ENCODE results near the gene DNAJC15. TPM values are rescaled to one million over a fixed set of nuclear protein-coding genes. Genes with fewer than 3 reads are reported as not detected.

Gene DNAJC15
- total RNA-seq, 1 experiment from 2014 or later: 36.8 TPM

DNA sequence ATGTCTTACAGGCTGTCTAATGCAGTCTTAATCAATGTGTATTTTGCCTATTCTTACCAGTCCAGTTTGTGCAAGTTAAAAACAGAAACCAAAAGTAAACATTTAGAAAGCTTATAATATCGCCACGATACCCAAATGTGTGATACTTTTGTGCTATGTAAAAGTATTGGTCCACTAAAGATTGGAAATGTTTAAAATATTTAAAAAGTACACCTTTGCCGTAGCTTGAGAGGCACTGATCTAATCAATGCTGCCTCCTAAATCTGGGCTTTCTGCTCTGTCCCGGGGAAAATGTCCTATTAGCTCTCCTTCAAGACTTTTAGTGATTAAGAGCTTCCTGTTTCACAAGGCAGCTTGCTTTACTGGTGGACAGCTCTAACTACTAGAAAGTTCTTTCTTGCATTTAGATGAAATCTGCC is 64.7 kb downstream of the DNAJC15 start:
- H3K36me3 ChIP-seq: no peaks in the 10 kb centered on the region; the same call in none of the 2 replicates
- no peaks in the 10 kb centered on the region for H3K27me3 ChIP-seq
- no peaks in the 10 kb centered on the region; the same call in 1 of the 2 replicates for H3K9me3 ChIP-seq
- no peak for DNase-seq
- H3K4me3 ChIP-seq: no peak overlapping the region

DNA sequence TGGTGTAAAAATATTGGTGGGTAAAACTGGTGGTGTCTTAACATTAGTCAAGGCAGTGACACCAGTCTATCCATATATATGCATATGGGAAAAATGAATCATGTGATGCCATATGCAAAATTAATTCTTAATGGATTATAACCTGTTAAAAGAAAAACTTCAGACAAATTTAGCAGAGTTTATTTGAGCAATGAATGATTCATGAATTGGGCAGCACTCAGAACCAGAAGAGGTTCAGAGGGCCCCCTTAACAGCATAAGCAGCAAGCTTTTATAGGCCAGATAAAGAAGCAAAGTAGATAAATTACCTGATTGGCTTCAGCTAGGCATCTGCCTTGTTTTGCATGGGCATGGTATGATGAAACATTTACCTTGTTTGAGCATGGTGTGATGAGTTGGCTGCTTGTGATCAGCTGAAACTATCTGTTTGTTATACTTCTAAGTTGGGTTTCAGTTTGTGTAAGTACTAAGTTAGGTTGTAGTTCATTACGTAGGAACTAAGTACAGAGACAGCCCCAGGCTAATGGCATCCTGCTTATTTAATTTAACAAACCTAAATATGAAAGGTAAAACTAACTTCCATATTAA is 66.6 kb downstream of the DNAJC15 start:
- H3K4me3 ChIP-seq: no peak overlapping the region
- DNase-seq: no peak

DNA sequence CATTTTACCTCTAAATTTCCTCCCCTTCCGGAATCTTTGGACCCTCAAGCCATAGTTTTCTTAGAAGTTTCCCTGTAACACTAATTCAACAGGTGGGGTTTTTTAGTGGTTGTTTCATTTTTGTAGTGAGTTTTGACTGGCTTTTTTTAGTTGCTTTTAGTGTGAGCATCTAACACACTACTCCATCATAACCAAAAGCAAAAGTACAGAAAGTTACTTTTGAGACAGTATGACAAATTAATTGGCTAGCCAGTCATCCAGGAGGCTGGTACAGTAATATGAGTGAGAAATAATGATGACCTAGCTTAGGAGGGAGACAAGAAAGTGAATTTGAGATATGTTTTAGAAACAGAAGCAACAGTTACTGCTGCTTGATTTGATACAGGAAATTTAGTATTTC is 71.5 kb downstream of the DNAJC15 start:
- Histone ChIP-seq H3K36me3 (no peaks in the 10 kb centered on the region), H3K27me3 (no peaks in the 10 kb centered on the region), H3K9me3 (no peaks in the 10 kb centered on the region), H3K4me3 (no peak overlapping the region)
- DNase-seq: no peak

More for the DNA sequence above, 66.6 kb downstream of the DNAJC15 start:
- Histone ChIP-seq H3K27me3 (no peaks in the 10 kb centered on the region), H3K36me3 (no peaks in the 10 kb centered on the region; the same call in none of the 2 replicates), H3K9me3 (no peaks in the 10 kb centered on the region; the same call in 1 of the 2 replicates)

DNA sequence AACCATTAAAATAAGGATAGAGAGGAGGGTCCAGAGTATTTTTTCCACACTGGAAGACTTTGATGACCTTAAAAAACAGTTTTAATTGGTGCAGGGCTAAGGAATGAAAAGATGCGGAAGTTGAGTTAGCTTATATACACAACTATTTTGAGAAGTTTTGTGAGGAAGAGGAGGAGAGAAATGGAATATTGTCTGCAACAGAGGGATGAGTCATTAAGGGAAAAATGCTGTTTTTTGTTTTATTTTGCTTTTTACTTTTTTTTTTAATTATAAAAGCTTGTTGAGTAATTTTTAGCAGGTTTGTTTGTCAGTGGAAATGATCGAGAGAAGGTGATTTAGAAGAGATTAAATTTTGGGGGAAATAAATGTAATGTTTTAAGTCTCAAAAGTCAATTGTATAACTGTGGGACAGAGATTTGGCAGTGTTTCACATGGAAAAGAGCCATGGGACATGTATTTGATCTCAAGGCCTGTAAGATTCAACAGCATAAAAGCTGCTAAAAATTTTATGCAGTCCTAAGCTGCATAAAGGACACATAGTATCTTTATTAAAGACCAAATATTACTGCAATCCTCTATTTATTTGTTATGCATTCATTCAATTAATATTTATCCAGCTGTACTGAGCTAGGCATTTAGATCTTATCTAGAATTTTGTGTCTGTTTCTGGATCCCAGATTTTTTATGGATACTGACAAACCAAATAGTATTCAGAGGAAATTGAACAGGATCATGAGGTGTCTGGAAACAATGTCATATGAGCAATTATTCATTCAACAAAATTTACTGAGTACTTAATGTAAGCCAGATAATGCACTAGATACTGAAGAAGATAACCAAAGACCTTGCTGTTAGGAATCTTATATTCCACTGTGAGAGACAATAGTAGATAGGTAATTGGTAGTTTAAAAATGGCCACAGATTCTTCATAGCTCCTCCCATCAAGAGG is 72.7 kb downstream of the DNAJC15 start:
- H3K27me3 ChIP-seq: no peaks in the 10 kb centered on the region
- DNase-seq: no peak
- no peak overlapping the region for H3K4me3 ChIP-seq
- no peaks in the 10 kb centered on the region for H3K36me3 ChIP-seq
- peaks cover 6% of the 10 kb centered on the region for H3K9me3 ChIP-seq

DNA sequence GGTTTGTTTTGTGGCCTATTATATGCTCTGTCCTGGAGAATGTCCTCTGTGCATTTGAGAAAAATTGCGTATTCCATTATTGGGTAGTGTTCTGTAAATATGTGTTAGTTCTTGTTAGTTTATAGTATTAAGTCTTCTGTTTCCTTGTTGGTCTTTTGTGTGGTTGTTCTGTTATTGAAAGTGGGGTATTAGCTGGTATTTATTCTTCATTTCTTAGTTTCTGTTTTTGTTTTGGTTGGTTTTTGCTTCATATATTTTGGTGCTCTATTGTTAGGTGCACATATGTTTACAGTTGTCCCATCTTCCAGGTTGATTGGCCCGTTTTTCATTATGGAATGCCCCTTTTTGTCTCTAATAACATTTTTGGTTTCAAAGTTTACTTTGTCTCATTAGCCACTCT is 77.3 kb downstream of the DNAJC15 start:
- Histone ChIP-seq H3K36me3 (no peaks in the 10 kb centered on the region; the same call in 1 of the 2 replicates), H3K4me3 (no peak overlapping the region), H3K9me3 (peaks cover 9% of the 10 kb centered on the region), H3K27me3 (no peaks in the 10 kb centered on the region)
- no peak for DNase-seq

DNA sequence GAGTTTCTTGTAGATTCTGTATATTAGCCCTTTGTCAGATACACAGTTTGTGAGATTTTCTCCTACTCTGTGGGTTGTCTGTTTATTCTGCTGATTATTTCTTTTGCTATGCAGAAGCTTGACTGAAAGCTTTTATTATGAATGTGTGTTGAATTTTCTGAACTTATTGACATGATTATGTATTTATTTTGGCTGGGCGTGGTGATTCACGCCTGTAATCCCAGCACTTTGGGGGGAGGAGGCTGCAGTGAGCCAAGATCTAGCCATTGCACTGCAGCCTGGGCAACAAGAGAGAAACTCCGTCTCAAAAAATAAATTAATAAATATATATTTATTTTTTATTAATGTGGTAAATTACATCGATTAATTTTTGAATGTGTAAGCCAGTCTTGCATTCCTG is 78.9 kb downstream of the DNAJC15 start:
- DNase-seq: peak; percentile 5
- H3K9me3 ChIP-seq: peaks cover 9% of the 10 kb centered on the region
- H3K27me3 ChIP-seq: no peaks in the 10 kb centered on the region
- no peak overlapping the region for H3K4me3 ChIP-seq
- no peaks in the 10 kb centered on the region; the same call in 1 of the 2 replicates for H3K36me3 ChIP-seq

DNA sequence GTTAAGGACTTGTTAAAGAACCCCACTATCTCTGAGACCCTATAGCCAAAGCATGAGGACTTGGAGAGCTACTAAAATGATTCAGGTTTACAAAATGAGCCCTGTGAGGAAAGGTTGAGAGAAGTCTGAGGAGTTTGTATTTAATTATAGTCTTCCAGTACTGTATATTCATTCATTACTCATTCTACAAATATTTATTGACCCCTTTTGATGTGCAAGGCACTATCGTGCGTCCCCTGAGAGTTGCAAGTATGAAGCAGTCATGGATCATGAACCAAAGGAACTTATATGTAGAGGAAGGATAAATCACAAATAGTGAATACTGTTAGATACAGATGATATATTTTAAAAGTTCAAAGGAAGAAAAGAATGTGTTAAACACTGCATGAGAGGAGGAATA is 84.4 kb downstream of the DNAJC15 start:
- Histone ChIP-seq H3K4me3 (no peak overlapping the region), H3K36me3 (no peaks in the 10 kb centered on the region), H3K27me3 (no peaks in the 10 kb centered on the region), H3K9me3 (no peaks in the 10 kb centered on the region)
- no peak for DNase-seq

DNA sequence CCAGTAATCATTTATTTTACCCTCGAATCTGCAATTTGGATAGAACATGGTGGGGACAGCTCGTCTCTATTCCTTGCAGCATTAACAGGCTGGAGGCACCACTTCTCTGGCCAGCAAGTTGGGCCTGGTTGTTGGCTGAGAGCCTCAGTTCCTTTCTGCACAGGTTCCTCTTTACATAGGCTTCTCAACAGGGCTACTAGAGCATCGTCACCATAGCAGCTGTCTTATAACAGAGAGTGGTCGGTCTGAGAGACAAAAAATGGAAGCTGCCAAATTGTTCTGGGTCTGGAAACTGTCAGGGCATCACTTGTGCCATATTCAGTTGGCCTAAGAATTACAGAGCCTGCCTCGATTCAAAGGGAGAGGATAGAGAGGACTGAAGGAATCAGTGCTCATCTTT is 86.7 kb downstream of the DNAJC15 start:
- Histone ChIP-seq H3K36me3 (no peaks in the 10 kb centered on the region), H3K9me3 (no peaks in the 10 kb centered on the region), H3K27me3 (no peaks in the 10 kb centered on the region), H3K4me3 (no peak overlapping the region)
- DNase-seq: no peak

DNA sequence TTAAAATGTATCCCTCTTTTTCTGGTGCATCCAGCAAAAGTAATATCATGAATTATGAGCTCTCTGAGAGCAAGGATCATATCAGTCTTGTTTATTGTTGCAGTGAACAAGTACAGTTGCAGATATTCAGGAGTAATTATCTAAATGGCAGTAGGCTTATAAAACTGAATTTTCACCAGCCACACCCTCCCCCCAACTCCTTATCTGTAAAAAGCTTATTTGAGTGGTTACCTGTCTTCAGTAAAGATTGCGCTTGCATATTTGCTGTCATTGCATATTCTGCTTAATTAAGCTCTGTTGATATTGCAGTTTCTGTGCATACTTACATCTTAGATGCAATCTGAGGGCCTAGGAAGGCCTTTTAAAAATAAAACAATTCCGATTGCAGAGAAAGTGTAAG is 87.3 kb downstream of the DNAJC15 start:
- no peak for DNase-seq
- no peaks in the 10 kb centered on the region for H3K27me3 ChIP-seq
- H3K9me3 ChIP-seq: no peaks in the 10 kb centered on the region
- no peak overlapping the region for H3K4me3 ChIP-seq
- no peaks in the 10 kb centered on the region for H3K36me3 ChIP-seq

DNA sequence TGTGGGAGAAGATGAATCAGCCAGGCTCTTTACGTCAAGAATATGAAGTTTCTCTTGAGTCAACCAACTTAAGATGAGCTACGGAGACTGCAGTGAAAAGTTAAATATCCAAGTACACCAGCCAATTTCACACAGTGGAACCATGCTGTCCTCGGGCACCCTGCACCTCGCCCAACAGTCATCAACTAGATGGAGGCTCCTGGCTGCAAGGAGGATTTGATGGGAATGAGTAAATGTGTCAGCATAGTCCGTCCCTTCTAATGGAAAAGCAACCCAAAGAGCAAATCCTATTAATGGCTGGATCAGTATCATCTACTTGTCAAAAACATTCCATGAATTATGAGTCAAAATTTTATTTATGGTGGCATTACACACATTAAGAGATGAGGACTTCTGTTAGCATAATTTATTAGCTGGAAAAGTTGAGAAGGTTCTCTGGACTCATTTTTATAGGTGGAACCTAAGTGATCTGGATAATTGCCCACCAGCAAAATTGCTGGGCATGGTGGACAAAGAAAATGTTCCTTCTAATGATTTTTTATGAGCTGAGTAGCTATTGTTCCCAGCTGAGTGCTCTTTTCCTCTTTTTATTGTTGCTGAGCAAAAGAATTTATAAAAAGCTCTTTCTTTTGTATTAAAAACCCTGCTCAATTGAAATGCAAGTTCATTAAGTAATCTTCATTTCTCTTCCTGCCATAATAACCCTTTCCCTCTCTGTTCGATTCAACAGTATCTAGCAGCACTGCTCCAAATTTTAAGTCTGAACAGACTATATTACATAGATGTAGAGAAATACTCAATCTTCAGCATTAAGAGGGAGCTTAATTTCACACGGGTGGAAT is 88.4 kb downstream of the DNAJC15 start:
- no peak overlapping the region for H3K4me3 ChIP-seq
- no peak for DNase-seq
- no peaks in the 10 kb centered on the region for H3K27me3 ChIP-seq

DNA sequence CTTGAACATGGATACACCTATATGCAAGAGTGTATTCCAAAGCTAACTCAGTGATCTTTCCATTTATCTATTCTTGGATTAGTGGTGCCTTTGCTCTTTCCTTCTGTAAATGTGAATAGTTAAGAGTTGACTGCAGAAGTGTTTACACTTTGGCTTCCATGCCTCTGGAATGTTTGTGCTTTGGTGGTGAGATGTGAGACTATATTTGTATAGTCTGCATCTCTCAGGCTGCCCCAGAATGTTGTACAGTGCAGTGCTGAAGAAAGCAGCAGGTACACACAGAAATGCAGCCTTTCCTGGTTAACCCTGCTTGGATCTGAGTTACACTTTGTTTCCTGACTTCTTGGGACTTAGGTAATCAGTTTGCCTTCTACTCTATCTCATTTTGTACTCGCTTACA is 90.2 kb downstream of the DNAJC15 start:
- DNase-seq: no peak
- H3K36me3 ChIP-seq: no peaks in the 10 kb centered on the region
- H3K4me3 ChIP-seq: no peak overlapping the region
- no peaks in the 10 kb centered on the region for H3K9me3 ChIP-seq
- H3K27me3 ChIP-seq: no peaks in the 10 kb centered on the region

More for the DNA sequence above, 88.4 kb downstream of the DNAJC15 start:
- Histone ChIP-seq H3K36me3 (no peaks in the 10 kb centered on the region), H3K9me3 (no peaks in the 10 kb centered on the region)

DNA sequence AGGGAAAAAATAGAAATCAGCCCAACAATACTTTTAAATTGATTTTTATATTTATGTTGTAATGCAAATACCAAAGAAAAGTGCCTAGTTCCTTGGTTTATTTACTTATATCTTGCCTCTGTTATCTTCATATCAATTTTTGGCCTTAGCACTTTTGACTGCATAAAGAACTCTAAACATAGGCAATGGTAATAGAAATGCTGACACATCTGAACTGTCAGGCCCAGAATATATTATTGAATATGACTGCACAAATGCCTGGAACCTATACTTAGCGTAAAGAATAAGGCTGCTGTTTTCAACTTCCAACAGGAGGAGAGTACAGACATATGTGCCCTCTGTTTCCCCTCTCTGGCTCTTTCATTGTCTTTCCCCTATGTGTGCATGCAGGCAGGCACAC is 91.1 kb downstream of the DNAJC15 start:
- H3K4me3 ChIP-seq: no peak overlapping the region
- no peak for DNase-seq
- H3K9me3 ChIP-seq: no peaks in the 10 kb centered on the region
- H3K36me3 ChIP-seq: no peaks in the 10 kb centered on the region
- H3K27me3 ChIP-seq: no peaks in the 10 kb centered on the region

DNA sequence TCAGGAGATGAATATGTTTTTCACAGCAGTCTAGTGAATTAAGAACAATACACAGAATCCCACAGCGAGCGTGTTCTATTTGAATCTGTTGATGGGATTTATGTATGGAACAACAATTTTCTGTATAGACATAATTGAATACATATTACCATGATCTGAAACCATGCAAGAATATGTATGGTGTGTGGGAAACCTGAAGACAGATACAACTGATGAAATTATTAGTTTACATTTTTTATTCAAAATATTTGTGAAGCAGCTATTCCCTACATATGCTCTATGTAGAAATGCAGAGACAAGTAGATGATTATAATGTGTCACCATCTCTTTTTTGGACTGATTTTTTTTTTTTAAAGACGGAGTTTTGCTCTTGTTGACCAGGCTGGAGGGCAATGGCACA is 91.8 kb downstream of the DNAJC15 start:
- Histone ChIP-seq H3K9me3 (no peaks in the 10 kb centered on the region), H3K27me3 (no peaks in the 10 kb centered on the region), H3K4me3 (no peak overlapping the region), H3K36me3 (no peaks in the 10 kb centered on the region)
- no peak for DNase-seq

DNA sequence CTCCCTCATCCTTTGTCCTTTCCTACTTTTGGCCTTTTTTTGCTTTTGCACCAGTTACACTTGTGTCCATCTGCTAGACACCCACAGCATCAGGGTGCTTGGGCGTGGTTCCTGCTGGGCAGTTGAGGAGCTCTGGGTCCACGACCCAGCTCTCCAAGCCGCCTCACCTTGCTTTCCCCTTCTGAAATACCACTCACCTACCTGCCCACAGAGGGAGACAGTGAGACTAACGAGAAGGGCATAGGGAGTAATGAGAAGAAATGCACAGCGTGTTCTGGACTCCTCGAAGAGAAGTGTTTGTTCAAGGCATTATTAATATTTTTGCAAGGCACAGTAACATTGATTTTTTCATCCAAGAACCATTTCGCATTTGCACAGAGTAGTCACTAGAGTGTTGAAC is 92.9 kb downstream of the DNAJC15 start:
- DNase-seq: no peak
- no peaks in the 10 kb centered on the region for H3K36me3 ChIP-seq
- no peaks in the 10 kb centered on the region for H3K27me3 ChIP-seq
- H3K4me3 ChIP-seq: no peak overlapping the region
- no peaks in the 10 kb centered on the region for H3K9me3 ChIP-seq

DNA sequence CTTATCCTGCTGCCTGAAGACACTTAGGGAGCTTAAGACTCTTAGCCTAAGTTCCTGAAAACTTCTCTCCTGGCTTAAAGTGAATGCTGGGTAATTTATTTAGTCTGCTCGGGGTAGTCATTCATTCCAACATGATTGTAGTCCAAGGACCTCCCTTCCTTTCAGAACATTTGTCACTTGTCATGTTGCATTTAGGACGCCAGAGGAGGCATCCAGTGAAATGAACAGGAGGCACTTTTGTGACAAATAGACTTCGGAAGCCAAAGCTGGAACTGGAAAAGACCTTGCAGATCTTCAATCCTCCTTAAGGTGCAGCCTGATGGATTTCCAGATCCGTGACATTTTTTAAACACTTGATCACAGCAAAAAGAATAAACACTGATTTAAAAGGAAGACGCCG is 95.1 kb downstream of the DNAJC15 start:
- H3K36me3 ChIP-seq: no peaks in the 10 kb centered on the region
- no peak overlapping the region for H3K4me3 ChIP-seq
- DNase-seq: no peak
- H3K27me3 ChIP-seq: no peaks in the 10 kb centered on the region
- H3K9me3 ChIP-seq: no peaks in the 10 kb centered on the region

DNA sequence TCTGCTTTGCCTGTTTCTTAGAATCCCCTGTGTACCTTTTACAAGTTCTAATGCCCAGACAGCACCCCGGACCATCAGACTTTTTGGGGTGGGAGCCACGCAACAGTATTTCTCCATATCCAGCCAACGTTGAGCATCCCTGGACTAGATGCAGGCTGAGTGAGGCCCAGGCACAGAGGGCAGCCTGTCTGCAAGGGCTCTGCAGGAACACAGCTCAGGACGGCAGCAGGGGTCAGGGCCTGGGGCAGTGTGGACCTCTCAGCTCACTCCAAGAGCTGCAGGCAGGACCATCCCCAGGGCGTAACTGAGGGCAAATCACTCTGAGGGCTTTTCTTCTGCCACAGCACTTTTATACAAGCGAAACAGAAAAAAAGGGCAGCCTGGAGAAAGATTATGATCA is 95.8 kb downstream of the DNAJC15 start:
- Histone ChIP-seq H3K27me3 (no peaks in the 10 kb centered on the region), H3K4me3 (no peak overlapping the region), H3K9me3 (no peaks in the 10 kb centered on the region), H3K36me3 (no peaks in the 10 kb centered on the region)
- DNase-seq: no peak

DNA sequence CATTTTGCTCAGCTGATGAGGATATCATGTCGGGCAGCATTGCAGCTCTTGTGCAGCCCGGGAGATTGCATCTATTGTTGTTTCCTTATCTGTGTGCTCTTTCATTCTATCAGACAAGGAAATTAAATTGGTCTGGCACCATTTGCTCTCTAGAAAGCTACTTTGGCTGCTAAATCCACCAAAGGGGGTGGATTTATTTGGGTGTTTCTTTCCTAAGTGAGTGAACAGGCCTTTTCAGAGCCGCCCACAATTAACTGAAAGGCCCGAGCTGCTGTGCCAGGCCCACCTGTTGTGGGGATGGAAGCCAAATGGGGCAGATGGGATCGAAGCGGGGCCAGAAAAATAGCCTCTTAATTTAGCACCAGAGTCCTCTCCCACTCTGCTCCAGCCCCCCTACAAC is 99.4 kb downstream of the DNAJC15 start:
- Histone ChIP-seq H3K36me3 (no peaks in the 10 kb centered on the region), H3K9me3 (no peaks in the 10 kb centered on the region), H3K27me3 (no peaks in the 10 kb centered on the region), H3K4me3 (no peak overlapping the region)
- no peak for DNase-seq
